Karpas-422 (cell line): ENCODE results near the gene ASIC3. TPM values are rescaled to one million over a fixed set of nuclear protein-coding genes. Genes with fewer than 3 reads are reported as not detected.

Experiments used
- DNase-seq: peaks from one replicate; pipeline ENCODE4 v3.0.0-alpha.2; 2015
- H2AFZ ChIP-seq: fragments of 200-600 bp; sonication (generic); 2 replicates; pipeline ENCODE4 v1.6.1; 2014; ENCODE audit warnings: antibody characterized with exemption, low read length, mixed read lengths
- H3K27ac ChIP-seq: fragments of 200-600 bp; sonication (generic); 2 replicates; pipeline ENCODE4 v1.5.1; 2014; ENCODE audit warnings: mild to moderate bottlenecking, low read length, moderate library complexity
- H3K27me3 ChIP-seq: fragments of 200-600 bp; sonication (generic); 2 replicates; pipeline ENCODE4 v1.6.1; 2014; ENCODE audit warnings: low read length, mixed read lengths
- H3K36me3 ChIP-seq: fragments of 200-600 bp; sonication (generic); 2 replicates; pipeline ENCODE4 v1.6.1; 2014; ENCODE audit warnings: low read length, mixed read lengths; ENCODE audit not compliant: insufficient read depth
- H3K4me1 ChIP-seq: fragments of 200-600 bp; sonication (generic); 2 replicates; pipeline ENCODE4 v1.6.1; 2014; ENCODE audit warnings: mild to moderate bottlenecking, low read length, mixed read lengths
- H3K4me2 ChIP-seq: fragments of 200-600 bp; sonication (generic); 2 replicates; pipeline ENCODE4 v1.6.1; 2014; ENCODE audit warnings: low read length, low read depth, mild to moderate bottlenecking; ENCODE audit not compliant: poor library complexity, severe bottlenecking
- H3K4me3 ChIP-seq: fragments of 200-600 bp; sonication (generic); 2 replicates; pipeline ENCODE4 v1.5.1; 2014; ENCODE audit warnings: mild to moderate bottlenecking, antibody characterized with exemption, low read length, mixed read lengths
- H3K79me2 ChIP-seq: fragments of 200-600 bp; sonication (generic); 2 replicates; pipeline ENCODE4 v1.6.1; 2014; ENCODE audit warnings: mild to moderate bottlenecking, low read length, mixed read lengths
- H3K9ac ChIP-seq: fragments of 200-600 bp; sonication (generic); 2 replicates; pipeline ENCODE4 v1.6.0; 2014; ENCODE audit warnings: low read length
- H3K9me2 ChIP-seq: fragments of 200-600 bp; sonication (generic), shearing (Covaris generic); replicated peaks from 2 replicates; pipeline ENCODE4 v1.6.0; 2014; ENCODE audit warnings: mild to moderate bottlenecking, low read length, moderate library complexity; ENCODE audit not compliant: insufficient read depth
- H3K9me3 ChIP-seq: fragments of 300-700, 200-600 bp; sonication (generic); 2 replicates; pipeline ENCODE4 v1.6.1; 2014; ENCODE audit warnings: low read length, mixed read lengths
- H4K20me1 ChIP-seq: fragments of 200-600 bp; sonication (generic); 2 replicates; pipeline ENCODE4 v1.6.1; 2014; ENCODE audit warnings: mild to moderate bottlenecking, antibody characterized with exemption, low read length, low read depth; ENCODE audit not compliant: insufficient read depth
- total RNA-seq: library from RNA; depleted of rRNA; stranded (reverse); fragments of >200 nt; shearing (Covaris generic); gene quantifications from 2 replicates; pipeline ENCODE4 v1.2.3, GENCODE V29; 2014; ENCODE audit warnings: low replicate concordance

ASIC3 gene
- total RNA-seq, 1 experiment from 2014 or later: 4.5 TPM

DNA sequence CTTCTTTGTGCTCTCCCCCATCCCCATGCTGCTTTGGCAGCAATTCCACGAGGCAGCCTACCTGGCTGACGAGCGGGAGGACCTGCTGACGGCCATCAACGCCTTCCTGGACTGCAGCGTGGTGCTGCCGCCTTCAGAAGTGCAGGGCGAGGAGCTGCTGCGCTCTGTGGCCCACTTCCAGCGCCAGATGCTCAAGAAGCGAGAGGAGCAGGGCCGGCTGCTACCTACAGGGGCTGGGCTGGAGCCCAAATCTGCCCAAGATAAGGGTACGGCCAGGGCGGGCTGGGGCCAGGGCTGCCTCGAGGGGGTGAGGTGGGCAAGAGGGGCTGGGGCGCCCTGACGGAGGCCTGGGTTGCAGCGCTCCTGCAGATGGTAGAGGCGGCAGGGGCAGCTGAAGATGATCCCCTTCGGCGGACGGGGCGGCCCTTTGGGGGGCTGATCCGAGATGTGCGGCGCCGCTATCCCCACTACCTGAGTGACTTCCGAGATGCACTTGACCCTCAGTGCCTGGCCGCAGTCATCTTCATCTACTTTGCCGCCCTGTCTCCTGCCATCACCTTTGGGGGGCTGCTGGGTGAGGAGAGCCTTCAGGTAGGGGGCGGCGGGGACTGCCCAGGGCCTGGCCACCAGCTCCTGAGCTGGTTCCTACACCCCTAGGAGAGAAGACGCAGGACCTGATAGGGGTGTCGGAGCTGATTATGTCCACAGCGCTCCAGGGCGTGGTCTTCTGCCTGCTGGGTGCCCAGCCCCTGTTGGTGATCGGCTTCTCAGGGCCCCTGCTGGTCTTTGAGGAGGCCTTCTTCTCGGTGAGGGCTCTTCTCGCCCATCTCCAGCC is 22.9 kb downstream of the ASIC3 start:
- Histone ChIP-seq H4K20me1 (no peaks in the 10 kb centered on the region; the same call in 1 of the 2 replicates), H3K9me3 (no peaks in the 10 kb centered on the region), H3K4me3 (no peak overlapping the region), H3K4me2 (no peak overlapping the region), H3K27ac (no peak overlapping the region), H2AFZ (no peak overlapping the region), H3K79me2 (no peaks in the 10 kb centered on the region), H3K9ac (no peak overlapping the region), H3K36me3 (peaks cover 3% of the 10 kb centered on the region; the same call in 1 of the 2 replicates), H3K27me3 (no peaks in the 10 kb centered on the region), H3K9me2 (no peaks in the 10 kb centered on the region), H3K4me1 (no peaks in the 10 kb centered on the region)
- no peak for DNase-seq

DNA sequence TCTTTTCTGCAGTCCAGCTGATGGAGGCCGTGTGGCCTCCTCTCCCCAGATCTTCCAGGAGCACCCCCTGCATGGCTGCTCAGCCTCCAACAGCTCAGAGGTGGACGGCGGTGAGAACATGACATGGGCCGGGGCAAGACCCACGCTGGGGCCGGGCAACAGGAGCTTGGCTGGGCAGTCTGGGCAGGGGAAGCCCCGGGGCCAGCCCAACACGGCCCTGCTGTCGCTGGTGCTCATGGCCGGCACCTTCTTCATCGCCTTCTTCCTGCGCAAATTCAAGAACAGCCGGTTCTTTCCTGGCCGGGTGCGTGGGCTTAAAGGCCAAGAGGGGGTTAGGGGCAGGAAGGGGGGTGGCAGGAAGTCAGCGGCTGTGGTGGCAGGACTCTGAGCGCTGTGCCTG is 25.7 kb downstream of the ASIC3 start:
- Histone ChIP-seq H3K9ac (no peak overlapping the region), H3K36me3 (peaks cover 2% of the 10 kb centered on the region), H3K27me3 (no peaks in the 10 kb centered on the region), H3K9me3 (no peaks in the 10 kb centered on the region), H4K20me1 (no peaks in the 10 kb centered on the region; the same call in 1 of the 2 replicates), H3K9me2 (no peaks in the 10 kb centered on the region), H3K4me2 (no peak overlapping the region), H3K79me2 (peaks cover 6% of the 10 kb centered on the region), H2AFZ (no peak overlapping the region), H3K4me1 (peaks cover 5% of the 10 kb centered on the region), H3K4me3 (no peak overlapping the region), H3K27ac (no peak overlapping the region)
- no peak for DNase-seq

DNA sequence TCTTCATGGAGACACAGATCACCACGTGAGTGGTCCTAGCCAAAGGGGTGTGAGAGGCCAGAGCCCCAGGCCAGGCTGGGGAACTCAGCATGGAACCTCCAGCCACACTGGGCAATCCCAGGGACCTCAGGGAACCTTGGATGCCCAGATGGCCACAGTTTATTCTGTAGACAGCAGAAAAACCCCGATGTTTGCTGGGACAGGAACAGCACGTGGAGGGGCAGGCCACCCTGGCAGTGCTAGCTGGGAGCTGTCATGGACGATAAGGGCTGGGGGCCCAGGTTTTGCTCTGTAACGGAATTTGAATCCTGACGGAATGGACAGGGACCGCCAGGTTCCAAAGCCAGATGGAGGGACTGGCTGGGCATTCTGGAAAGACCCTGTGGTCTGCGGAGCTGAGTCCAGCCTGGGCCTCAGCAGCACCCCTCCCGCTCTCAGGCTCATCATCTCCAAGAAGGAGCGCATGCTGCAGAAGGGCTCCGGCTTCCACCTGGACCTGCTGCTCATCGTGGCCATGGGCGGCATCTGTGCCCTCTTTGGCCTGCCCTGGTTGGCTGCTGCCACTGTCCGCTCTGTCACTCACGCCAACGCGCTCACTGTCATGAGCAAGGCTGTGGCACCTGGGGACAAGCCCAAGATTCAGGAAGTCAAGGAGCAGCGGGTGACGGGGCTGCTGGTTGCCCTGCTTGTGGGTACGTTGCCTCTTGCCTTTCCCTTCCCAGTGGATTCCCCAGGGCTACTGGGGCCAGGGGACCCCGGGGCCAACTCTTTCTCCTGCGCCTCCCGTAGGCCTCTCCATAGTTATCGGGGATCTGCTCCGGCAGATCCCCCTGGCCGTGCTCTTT is 26.7 kb downstream of the ASIC3 start:
- Histone ChIP-seq H2AFZ (no peak overlapping the region), H3K4me3 (no peak overlapping the region), H3K9ac (no peak overlapping the region), H3K27ac (no peak overlapping the region), H3K9me2 (no peaks in the 10 kb centered on the region), H3K36me3 (peaks cover 2% of the 10 kb centered on the region), H3K79me2 (peaks cover 17% of the 10 kb centered on the region), H3K4me2 (no peak overlapping the region), H3K4me1 (peaks cover 13% of the 10 kb centered on the region), H3K9me3 (no peaks in the 10 kb centered on the region), H4K20me1 (peaks cover 4% of the 10 kb centered on the region; the same call in 1 of the 2 replicates), H3K27me3 (no peaks in the 10 kb centered on the region)
- no peak for DNase-seq

DNA sequence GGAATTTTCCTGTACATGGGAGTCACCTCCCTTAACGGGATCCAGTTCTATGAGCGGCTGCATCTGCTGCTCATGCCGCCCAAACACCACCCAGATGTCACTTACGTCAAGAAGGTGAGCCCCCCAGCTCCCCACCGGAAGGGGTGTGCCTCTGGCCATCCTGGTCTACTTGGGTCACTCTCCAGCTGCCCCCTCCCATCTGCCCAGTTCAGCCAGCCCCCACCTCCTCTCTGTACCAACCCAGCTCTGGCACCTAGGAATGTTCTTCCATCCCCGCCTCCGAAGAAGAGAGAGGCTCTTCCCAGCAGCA is 27.3 kb downstream of the ASIC3 start:
- Histone ChIP-seq H2AFZ (no peak overlapping the region), H3K27ac (no peak overlapping the region), H3K27me3 (no peaks in the 10 kb centered on the region), H3K9me2 (no peaks in the 10 kb centered on the region), H3K79me2 (peaks cover 22% of the 10 kb centered on the region), H3K4me1 (peaks cover 13% of the 10 kb centered on the region), H3K9me3 (no peaks in the 10 kb centered on the region), H3K36me3 (peaks cover 2% of the 10 kb centered on the region), H3K9ac (no peak overlapping the region), H4K20me1 (peaks cover 4% of the 10 kb centered on the region; the same call in 1 of the 2 replicates), H3K4me2 (no peak overlapping the region), H3K4me3 (no peak overlapping the region)
- DNase-seq: no peak

DNA sequence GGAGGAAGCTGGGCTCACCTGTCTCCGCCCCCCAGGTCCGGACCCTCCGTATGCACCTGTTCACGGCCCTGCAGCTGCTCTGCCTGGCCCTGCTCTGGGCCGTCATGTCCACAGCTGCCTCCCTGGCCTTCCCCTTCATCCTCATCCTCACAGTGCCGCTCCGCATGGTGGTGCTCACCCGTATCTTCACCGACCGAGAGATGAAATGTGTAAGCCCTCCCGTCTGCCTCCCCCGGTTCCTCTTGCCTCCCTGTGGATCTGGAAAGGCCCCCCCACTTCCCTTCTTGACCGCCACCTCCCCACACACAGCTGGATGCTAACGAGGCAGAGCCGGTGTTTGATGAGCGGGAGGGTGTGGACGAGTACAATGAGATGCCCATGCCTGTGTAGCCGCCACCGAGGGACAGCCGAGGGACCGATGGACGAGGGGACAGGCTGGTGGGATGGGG is 27.7 kb downstream of the ASIC3 start:
- no peak for DNase-seq
- Histone ChIP-seq H3K79me2 (peaks cover 22% of the 10 kb centered on the region), H3K4me3 (no peak overlapping the region), H3K4me1 (peaks cover 15% of the 10 kb centered on the region), H3K9me2 (no peaks in the 10 kb centered on the region), H3K27me3 (no peaks in the 10 kb centered on the region), H4K20me1 (peaks cover 4% of the 10 kb centered on the region; the same call in 1 of the 2 replicates), H3K36me3 (peaks cover 2% of the 10 kb centered on the region), H2AFZ (no peak overlapping the region), H3K9ac (no peak overlapping the region), H3K27ac (no peak overlapping the region), H3K4me2 (no peak overlapping the region), H3K9me3 (no peaks in the 10 kb centered on the region)

DNA sequence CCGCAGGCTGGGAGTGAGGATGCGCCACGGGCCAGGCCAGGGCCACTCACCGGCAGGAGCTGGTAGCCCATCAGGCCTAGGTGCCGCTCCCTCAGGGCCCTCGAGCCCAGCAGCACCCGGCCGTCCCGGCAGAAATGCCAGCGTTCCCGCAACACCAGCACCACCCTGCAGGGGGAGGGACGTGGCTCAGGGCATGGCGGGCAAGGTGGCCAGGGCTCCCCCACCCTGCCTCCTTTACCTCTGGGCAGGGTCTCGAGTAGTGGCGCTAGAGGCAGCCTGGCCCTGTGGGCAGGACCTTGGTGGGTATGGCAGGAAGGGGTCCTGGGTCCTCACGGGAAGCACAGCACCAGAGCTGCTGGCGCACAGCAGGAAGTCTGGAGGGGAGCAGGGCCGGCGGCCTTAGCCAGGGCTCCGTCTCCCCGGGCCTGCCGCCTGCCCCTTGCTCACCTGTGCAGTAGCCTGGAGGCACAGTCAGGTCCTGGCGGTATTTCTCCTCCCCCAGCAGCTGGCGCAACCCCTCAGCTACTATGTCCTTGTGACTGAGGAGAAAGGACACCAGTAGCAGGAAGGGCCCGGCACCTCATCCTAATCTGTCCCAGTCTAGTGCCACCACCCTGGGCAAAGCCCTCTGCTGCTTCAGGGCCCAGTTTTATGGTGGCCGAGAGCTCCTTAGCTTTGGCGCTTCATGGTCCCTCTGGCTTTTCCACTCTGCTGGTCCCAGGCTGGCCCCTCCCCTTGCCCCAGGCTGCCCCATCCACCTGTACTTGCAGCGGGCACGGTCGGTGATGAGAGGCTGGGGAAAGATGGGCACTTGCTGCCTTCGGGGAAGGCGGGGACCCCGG is 28.8 kb downstream of the ASIC3 start:
- Histone ChIP-seq H3K4me2 (no peak overlapping the region), H3K27me3 (no peaks in the 10 kb centered on the region), H3K79me2 (peaks cover 30% of the 10 kb centered on the region), H4K20me1 (peaks cover 4% of the 10 kb centered on the region; the same call in 1 of the 2 replicates), H3K9me3 (no peaks in the 10 kb centered on the region), H3K9me2 (no peaks in the 10 kb centered on the region), H3K4me3 (no peak overlapping the region), H3K4me1 (peaks cover 26% of the 10 kb centered on the region), H3K36me3 (peaks cover 2% of the 10 kb centered on the region), H3K9ac (no peak overlapping the region), H2AFZ (no peak overlapping the region), H3K27ac (no peak overlapping the region)
- no peak for DNase-seq

DNA sequence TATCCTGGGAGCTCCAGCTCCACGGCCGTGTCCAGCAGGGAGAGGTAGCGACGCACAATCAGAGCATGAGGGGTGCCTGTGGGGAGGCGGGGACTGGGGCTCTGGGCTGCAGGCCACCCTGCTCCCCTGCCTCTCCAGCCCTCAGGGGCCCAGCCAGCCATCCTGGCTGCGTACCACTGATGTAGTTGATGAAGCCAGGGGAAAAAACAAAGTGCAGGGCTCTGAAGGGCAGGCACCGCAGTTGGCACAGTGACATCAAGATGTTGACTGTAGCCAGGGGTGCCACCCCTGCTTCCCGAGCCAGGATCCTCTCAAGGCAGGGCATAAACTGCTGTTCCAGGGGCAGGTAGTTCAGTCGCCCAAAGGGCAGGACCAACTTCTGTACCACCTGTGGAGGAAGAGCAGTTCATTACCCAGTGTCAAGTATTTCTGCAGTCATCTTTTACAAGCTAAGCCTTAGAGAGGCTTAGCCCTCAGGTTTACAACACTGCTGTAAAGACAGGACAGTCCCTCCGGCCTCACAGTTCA is 29.4 kb downstream of the ASIC3 start:
- peaks cover 37% of the 10 kb centered on the region for H3K79me2 ChIP-seq
- H2AFZ ChIP-seq: no peak overlapping the region
- H3K36me3 ChIP-seq: peaks cover 2% of the 10 kb centered on the region
- DNase-seq: no peak
- no peak overlapping the region for H3K27ac ChIP-seq
- H3K27me3 ChIP-seq: no peaks in the 10 kb centered on the region
- no peak overlapping the region for H3K9ac ChIP-seq
- no peak overlapping the region for H3K4me3 ChIP-seq
- H3K9me3 ChIP-seq: no peaks in the 10 kb centered on the region
- H3K9me2 ChIP-seq: no peaks in the 10 kb centered on the region
- peaks cover 4% of the 10 kb centered on the region; the same call in 1 of the 2 replicates for H4K20me1 ChIP-seq
- no peak overlapping the region for H3K4me2 ChIP-seq
- peaks cover 32% of the 10 kb centered on the region for H3K4me1 ChIP-seq
